ENCODE data around the gene TMEM200C.

The TMEM200C gene

GRCh38 chr18:5895299-5895875 is at the start of gene TMEM200C:
TSS of gene TMEM200C (minus strand) at chr18:5895522. CDS start at chr18:5892063, 3,459 bp downstream.
- no peak for DNase-seq

DNA sequence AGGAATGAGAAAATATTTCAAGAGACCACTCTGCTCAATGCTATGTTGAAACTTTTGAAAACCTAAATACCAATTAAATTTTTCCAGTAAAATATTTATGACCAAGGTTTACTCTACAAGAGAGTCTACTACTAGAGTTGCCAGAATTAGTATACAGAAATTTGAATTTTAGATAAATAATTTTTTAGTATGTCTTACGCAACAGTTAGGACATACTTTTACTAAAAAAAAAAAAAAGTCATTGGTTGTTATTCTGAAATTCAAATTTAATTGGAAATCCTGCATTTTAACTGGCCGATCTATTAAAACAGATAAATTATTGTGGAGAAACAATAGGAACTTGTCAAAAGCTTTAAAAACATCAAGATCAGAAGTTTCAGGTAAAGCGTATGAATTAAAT is 49.1 kb upstream of the TMEM200C start:
- DNase-seq = no peak

DNA sequence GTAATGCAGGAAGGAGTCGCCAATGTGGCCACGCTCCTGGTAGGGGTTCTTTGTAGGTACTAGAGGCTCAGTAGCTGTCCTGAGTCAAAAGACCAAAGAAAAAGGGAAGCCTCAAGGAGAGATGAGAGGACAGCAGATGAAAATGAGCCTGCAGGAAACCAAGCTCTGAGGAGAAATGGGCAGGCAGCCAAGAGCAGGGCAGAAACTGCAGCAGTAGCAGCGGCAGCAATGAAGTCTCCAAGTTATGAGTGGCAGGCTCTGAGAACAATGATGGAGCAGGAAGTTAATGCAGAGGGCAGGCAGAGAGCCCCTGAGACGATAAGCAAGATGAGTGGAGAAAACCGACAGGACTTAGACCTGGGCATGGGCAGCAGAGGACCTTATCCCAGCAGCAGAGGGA is 48.2 kb upstream of the TMEM200C start:
- no peak for DNase-seq

- DNase-seq = no peak
Observed at GRCh38 chr18:5942591-5942990, 47.3 kb upstream of the TMEM200C start.

GRCh38 chr18:5941890-5942289 is 46.6 kb upstream of the TMEM200C start:
- DNase-seq = no peak

- no peak for DNase-seq
Observed at GRCh38 chr18:5939801-5940667, 44.7 kb upstream of the TMEM200C start.

- DNase-seq = no peak
Observed at GRCh38 chr18:5937795-5938194, 42.5 kb upstream of the TMEM200C start.

GRCh38 chr18:5937121-5937520 is 41.8 kb upstream of the TMEM200C start:
- no peak for DNase-seq

GRCh38 chr18:5930789-5931188 is 35.5 kb upstream of the TMEM200C start:
- DNase-seq = no peak

DNA sequence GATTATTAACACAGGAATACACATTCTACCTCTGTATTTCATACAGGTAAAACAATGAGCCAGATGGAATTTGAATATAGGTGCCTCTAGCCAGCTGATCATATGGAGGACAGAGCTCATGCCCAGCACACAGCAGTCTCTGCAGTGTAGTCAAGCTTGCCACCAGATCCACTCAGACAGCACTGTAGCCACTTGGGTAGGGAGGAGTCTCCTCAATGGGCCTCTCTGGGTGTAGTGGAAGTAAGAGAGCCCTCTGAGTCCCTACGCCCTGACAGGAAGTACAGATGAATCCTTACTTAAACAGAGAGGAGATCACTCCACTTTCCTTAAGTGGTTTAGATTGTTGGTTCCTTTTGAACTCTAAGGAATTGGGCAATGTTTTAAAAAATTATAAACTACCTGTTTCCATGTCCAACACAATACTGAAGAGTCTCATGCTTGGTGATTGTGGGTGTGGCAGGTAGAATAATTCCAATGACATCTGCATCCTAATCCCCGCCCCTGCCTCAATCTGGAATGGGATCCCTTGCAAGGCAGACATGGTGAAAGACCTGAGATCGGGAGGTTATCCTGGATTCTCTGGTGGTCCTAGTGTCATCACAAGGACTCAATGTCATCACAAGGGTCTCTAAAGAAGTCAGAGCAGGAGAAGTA is 23.0 kb upstream of the TMEM200C start:
- no peak for DNase-seq

DNA sequence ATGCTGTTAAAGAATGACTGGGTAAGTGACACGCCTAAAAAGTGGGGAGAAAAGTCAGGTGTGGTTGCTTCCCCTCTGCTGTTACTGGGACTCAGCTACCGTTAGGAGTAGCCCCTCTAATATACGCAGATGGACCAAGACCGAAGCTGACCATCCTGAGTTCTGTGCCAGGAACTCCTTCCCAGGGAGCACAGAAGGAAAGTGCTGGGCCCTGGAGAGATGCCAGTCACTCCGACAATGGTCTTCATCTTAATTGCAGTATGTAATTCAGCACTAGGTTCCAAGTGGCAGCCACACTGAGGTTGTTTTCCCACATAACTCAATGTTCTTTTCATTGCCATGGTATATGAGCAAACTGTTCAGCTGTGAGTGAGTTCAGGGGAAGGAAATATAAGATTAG is 19.6 kb upstream of the TMEM200C start:
- no peak for DNase-seq

DNA sequence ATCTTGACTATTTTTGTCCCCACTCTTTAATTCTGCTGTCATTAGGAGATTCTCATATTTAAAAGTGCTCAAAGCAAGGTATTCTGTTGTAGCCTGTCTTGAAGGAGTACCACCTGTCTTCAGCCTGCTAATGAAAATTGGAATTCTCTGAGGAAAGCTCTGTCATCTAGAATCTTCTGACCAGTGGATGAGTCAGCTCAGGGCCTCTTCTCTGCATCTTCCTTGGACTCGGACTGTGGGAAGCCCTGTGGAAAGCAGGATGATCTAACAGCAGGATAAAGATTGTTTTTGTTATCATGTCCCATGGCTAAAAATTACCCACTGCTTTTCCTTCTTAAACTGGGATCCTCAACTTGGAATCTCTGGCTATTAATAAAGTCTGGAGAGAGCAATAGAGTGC is 18.7 kb upstream of the TMEM200C start:
- DNase-seq = no peak

- DNase-seq = no peak
Observed at GRCh38 chr18:5912566-5912965, 17.2 kb upstream of the TMEM200C start.

- DNase-seq = no peak
Observed at GRCh38 chr18:5909125-5909524, 13.8 kb upstream of the TMEM200C start.

DNA sequence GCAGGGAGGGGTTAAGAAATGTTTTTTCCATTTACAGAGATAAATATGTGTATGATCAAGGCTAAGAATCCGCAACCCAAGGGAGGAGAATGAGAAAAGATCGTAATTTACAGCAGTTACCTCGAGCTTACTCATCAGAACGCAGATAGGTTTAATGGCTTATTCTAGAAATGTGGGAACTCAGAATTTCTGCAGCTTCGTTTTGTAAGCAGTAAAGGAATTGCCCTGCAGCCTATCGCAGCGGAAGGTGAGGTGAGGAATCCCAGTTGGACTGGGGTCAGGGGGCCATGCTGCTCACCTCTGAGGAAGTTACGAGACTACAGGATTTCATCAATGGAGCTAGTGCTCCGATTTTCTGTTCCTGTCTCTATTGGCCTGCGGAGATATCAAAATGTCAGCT is 8.1 kb upstream of the TMEM200C start:
- no peak for DNase-seq

DNA sequence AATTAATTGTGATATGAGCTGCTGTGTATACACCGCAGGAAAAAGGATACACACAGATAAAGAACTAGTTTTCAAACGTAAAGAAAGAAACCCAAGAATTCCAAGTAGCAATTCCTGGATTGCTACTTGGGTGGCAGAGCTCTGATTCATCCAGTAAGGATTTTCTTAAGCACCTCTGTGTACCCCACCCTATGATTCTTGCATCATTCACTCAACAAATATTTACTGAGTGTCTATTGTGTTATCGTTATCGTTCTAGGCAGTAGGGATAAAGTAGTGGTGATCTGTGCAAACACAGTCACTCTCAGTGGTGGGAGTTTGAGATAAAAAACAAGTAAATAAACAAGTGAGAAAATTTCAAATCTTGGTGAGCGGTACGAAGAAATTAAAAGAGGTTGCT is 4.9 kb upstream of the TMEM200C start:
- DNase-seq = no peak

DNA sequence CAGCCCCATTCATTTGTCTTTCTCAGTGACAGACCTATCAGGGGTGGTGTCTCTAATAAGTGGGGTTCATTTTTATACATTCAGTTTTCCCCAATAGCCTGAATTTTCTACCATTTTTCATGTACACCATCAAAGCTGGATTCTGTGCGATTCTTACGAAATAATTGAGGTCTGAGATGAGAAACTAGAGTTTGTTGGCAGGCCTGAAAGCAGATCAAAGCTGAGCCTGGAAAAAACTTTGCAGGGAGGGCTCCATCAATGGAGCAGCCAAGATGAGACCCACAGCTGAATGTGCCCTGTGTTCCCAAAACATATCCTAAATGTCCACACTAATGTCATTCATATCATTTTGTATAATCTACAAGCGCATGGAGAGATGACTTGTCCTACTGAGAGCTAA is 4.5 kb upstream of the TMEM200C start:
- no peak for DNase-seq

DNA sequence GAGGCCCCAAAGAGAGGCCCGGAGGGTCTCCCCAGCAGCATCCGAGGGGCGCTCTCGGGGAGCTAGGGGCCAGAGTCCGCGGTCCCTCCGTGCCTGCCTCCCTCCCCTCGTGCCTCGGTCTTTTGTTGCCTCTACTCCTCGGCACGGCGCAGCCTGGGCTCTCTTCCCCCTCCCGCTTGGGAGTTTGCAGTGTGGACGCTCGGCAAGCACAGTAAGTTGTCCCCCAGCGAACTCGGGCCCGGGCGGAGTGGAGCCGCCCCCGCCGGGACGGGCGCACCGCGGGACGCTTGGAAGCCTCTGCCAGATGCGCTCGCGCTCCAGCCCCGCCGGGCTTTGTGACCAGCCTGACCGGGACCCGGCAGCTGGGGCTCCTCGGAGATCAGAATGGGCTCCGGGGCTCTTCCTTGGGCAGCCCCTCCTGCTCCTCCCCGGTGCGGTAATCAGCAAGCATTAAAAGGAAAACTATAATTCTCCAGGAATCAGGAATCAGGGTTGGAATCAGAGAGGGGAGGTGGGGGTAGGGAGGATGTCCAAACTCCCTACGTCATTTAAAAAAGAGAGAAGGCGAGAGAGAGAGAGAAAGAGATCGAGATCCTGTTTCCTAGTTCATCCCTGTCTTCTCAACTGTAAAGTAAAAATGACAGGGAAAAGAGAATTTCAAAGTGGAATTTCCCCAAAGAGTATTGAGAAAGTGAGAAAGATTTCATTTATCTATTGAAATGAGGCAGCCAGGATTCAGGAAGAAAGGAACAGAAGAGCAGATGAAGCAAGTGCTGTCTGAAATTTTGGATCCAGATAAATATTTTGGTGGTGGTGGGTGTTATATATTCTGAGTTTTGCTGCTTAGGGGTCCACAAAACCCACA is 786 bp upstream of the TMEM200C start:
- no peak for DNase-seq

DNA sequence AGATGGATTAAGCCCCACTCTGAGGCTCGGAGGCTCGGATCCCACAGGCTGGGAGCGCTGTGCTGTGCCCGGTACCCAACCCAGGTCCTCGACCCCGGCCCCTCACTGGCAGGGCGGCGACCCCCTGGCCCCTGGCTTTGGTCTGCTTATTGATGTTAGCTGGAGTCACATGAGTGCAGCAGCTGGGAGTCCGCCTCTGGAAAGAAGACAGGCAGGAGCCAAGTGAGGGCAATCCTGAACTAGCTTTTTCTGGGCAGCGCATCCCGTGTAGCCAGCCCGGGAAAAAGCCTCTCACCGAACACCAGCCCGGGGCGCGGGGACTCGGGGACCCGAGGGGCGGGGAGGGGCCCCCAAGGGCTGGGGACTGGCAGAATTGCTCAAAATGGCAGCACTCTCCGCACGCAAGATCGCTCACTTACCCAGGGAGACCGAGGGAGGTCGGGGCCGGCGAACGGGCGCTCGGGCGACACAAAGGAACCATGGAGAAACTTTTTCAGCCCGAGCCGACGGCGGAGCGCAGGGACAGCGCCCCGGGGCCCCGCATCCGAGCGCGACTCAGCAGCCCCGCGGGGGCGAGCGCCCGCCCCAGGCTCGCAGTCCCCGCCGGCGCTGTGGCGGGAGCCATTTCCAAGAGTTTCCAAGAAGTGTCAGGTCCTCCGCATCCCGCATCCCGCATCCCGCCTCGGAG is 567 bp downstream of the TMEM200C start:
- DNase-seq = no peak

DNA sequence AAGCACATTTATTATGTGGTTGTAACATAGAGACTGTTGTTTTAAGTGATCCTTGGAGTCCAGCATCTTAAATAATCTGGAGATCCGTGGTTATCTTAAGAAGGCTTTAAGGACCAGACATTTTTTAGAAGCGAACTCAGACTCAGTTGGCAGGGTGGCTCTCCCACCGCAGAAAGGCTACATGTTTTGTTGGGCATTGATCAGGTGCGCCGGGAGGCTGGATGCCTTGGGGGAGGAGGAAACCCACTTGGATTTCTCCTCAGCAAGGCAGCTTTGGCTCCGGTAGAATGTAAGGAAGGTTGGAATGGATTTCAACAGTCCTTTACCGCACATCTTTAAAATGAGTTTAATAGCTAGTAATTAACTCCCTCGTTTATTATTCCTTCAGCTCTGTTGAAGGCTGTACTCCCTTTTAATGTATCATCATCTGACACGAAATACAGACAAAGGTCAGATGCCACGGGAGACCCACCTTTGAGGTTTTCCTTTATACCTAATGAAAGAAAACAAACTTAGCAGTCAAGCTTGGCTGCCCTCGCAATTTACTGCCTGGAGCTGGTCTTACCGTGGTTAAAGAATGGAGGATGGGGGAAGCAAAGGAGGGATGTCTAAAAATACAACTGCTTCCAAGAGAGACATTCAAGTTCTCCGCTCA is 1.2 kb downstream of the TMEM200C start:
- DNase-seq = no peak

- no peak for DNase-seq
Observed at GRCh38 chr18:5892823-5893431, 2.4 kb downstream of the TMEM200C start.

DNA sequence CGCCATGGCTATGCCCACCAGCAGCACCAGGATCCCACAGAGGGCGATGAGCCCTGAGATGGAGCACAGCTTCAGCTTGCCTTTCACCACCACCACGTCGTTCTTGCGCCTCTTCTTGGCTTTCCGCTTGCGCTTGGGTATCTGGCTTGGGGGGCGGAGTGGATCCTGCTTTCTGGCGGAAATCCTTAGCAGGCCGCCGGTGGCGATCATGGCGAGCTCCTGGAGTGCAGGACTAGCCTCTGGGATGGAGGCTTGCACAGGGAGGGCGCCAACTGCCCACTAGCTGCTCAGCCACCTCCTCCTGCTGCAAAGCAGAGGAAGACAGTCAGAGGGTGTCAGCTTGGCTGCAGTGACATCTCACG is 3.5 kb downstream of the TMEM200C start:
- no peak for DNase-seq

All from CD4-positive, alpha-beta T cell treated with Interleukin-17A for 1 hour (primary cell).